NOMO-1 (cell line): ENCODE measurements around the gene KIR2DL3.
"Not testable (repeated sequence)": the region's sequence is repeated elsewhere in the genome, so short reads cannot be mapped to it uniquely, and the experiment has no call there.

Source experiments
- DNase-seq, 2 experiments: peaks; one replicate each; lab custom pipeline; 2025; ENCODE audit not compliant: unreplicated experiment in 2 of 2; lab: John Stamatoyannopoulos, UW

KIR2DL3 gene

DNA sequence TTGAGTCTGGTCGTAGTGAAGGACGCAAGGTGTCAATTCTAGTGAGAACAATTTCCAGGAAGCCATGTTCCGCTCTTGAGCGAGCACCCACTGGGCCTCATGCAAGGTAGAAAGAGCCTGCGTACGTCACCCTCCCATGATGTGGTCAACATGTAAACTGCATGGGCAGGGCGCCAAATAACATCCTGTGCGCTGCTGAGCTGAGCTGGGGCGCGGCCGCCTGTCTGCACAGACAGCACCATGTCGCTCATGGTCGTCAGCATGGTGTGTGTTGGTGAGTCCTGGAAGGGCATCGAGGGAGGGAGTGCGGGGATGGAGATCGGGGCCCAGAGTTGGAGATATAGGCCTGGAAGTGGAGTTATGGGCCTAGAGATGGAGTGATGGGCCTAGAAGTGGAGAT, at the start of gene KIR2DL3:
Gene KIR2DL3 (plus strand): TSS at position 208 of the 400 bp plus-strand sequence. CDS start 33 bp downstream, at position 241.
- not testable (repeated sequence) for DNase-seq

DNA sequence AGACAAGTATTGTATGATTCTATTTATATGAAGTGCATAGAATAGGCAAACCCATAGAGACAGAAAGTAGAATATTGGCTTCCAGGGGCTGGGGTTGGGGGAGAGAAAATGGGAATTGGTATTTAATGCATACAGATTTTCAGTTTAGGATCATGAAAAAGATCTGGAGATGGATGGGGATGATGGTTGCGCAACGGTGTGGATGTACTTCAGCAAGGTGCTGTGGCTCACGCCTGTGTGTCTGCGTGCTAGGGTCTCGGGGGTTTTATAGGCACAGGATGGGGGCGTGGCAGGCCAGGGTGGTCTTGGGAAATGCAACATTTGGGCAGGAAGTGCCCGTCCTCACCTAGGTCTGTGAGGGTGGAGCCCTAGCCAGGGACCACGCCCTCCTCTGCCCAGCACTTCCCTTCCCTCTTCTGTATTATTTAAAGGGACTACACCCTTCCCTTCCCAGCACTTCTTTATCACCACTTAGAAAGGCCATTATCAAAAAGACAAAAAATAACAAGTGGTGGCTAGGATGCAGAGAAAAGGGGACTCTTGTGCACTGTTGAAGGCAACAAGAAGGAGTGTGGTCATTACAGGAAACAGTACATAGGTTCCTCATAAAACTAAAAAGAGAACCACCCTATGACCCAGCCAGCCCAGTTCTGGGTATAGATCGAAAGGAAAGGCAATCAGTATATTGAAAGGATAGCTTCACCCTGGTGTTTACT, 46.6 kb upstream of the KIR2DL3 start:
- DNase-seq = peak in 1 of 2 experiments; percentile 23

DNA sequence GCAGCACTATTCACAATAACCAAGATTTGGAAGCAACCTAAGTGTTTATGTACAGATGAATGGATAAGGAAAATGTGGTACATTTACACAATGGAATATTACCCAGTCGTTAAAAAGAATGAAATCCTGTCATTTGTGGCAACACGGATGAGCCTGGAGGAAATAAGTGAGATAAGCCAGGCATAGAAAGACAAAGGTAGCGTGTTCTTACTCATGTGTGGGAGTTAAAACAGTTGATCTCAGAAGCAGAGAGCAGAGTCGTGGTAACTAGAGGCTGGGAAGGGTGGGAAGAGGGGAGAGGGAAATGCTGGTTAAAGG, 46.1 kb upstream of the KIR2DL3 start:
- no peak for DNase-seq

DNA sequence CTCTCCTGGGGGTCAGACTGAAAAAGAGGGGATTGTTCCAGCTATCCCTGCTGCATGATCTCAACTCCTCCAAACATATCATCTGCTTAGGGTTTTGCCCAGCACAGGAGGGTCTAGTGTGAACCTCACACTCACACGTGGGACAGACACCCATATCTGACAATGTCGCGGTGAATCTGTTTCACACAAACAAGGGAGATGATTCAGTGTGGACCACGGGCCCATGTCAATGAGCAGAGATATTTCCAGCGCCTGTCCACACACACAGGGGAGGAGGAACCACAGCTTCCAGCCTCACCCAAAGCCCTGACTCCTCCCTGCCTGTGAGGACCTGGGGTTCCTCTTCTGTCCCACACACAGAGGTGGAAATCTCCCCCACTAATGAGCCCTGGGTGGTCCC, 43.7 kb upstream of the KIR2DL3 start:
- DNase-seq = no peak

DNA sequence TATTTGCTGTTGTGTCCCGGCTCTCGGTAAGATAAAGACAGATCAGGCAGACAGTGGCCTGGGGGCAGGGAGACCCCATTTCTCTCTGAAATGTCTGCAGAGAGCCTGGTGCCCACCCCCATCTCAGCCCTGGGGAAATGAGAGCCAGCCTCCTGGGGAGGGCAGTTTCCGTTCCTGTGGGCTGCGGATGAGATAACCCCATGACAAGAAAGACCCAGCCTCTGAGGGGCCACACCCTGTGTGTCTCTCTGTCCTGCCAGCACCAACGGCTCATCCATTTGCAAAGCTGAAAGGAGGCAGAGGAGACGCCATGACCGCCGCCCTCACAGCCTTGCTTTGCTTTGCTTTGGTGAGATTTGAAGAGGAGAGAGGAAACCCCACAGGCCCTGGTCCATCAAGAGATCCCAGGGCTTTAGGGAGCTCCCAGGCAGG, 42.2 kb upstream of the KIR2DL3 start:
- peak; percentile 41 to 42 for DNase-seq

DNA sequence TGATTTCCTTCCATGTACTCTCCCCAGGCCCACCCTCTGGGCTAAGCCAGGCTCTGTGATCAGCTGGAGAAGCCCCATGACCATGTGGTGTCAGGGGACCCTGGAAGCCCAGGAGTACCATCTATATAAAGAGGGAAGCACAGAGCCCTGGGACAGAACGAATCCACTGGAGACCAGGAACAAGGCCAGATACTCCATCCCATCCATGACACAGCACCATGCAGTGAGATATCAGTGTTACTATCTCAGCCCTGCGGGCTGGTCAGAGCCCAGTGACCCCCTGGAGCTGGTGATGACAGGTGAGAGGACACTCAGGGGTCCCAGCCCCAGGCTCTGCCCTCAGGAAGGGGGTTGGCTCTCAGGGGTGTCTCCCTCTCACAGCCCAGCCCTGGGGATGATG, 41.5 kb upstream of the KIR2DL3 start:
- DNase-seq = no peak

DNA sequence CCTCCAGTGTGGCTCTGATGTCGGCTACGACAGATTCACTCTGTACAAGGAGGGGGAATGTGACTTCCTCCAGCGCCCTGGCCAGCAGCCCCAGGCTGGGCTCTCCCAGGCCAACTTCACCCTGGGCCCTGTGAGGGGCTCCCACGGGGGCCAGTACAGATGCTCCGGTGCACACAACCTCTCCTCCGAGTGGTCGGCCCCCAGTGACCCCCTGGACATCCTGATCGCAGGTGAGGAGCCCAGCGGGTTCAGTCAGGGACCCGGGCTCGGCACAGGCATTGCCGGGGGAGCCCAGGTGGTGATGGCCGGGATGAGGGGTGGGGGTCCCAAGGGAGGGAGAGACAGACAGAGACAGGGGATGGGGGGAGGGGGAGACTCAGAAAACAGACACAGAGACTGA, 40.6 kb upstream of the KIR2DL3 start:
- DNase-seq = not testable (repeated sequence)

DNA sequence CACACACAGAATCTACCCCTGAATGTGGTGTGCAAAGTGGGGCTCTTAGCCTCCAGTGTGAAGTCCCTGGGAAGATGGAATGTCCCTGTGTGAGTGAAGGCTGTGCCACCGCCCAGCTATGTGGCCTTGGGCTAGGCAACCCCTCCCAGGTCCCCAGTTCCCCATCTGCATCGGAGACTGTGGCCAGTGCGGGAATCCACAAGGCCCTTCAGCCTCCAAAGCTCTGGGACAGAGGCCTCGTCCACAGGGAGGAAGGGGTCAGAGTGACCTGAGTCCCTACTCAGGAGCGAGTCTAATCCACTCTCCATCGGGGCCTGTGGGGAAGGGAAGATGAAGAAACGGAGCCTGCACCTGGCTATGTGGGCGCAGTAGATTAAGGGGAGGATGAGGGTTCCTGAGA, 33.4 kb upstream of the KIR2DL3 start:
- no peak for DNase-seq

DNA sequence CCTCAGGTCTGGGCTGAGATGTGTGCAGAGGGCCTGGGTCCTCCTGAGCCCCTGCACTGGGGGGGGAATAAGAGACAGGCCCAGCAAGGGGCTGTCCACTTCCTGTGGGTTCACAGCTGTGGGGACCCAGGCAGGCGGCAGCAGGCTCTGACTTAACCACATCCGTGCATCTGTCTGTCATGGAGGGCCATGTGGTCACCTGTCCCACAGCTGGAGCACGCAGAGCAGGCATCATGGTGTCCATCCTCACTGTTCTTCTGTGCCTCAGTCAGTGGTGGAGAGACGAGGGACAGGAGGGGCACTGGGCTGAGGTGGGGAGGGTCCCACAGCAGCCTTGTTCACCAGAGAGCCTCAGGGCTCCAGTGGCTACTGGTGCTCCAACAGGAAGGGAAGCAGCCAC, 30.4 kb upstream of the KIR2DL3 start:
- no peak for DNase-seq

DNA sequence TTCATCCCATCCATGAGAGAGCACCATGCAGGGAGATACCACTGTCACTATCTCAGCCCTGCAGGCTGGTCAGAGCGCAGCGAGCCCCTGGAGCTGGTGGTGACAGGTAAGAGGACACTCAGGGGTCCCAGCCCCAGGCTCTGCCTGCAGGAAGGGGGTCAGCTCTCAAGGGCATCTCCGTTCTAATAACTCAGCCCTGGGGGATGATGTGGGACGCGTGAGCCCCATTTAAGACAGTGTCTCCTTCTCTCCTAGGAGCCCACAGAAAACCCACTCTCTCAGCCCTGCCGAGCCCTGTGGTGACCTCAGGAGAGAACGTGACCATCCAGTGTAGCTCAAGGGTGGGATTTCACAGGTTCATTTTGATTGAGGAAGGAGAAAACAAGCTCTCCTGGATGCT, 29.5 kb upstream of the KIR2DL3 start:
- peak in 1 of 2 experiments; percentile 33 for DNase-seq

DNA sequence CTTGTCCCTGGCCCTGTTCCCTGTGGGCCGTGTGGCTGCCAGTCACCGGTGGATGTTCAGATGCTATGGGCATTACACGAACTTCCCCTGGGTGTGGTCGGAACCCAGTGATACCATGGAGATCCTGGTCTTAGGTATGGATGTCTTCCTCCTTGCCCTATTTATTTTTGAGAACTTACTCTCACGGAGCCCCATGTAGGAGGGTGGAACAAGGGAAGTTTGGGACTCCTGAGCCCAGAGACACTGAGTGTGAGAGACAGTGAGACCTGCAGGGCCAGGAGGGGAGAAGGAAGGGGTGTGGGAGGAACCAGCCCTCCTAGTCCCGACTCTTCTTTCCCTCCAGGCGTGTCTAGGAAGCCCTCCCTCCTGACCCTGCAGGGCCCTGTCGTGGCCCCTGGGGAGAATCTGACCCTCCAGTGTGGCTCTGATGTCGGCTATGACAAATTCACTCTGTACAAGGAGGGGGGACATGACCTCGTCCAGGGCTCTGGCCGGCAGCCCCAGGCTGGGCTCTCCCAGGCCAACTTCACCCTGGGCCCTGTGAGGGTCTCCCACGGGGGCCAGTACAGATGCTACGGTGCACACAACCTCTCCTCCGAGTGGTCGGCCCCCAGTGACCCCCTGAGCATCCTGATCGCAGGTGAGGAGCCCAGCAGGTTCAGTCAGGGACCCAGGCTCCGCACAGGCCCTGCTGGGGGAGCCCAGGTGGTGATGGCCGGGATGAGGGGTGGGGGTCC, 28.9 kb upstream of the KIR2DL3 start:
- DNase-seq = no peak

DNA sequence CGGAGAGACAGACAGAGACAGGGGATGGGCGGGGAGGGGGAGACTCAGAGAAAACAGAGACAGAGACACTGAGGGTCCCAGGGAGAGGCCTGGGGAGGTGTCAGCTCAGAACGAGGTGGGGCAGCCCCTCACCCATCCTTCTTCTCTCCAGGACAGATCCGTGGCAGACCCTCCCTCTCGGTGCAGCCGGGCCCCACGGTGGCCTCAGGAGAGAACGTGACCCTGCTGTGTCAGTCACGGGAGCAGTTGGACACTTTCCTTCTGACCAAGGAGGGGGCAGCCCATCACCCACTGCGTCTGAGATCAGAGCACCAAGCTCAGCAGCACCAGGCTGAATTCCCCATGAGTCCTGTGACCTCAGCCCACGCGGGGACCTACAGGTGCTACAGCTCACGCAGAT, 28.4 kb upstream of the KIR2DL3 start:
- not testable (repeated sequence) for DNase-seq

DNA sequence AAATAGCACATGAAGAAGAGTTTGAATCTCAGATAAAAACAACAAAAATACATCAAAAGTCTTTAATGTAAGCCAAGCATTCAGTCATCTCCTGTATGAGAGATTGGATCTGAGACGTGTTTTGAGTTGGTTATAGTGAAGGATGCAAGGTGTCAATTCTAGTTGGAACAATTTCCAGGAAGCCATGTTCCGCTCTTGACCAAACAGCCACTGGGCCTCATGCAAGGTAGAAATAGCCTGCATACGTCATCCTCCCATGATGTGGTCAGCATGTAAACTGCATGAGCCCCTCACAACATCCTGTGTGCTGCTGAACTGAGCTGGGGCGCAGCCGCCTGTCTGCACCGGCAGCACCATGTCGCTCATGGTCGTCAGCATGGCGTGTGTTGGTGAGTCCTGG, 14.2 kb upstream of the KIR2DL3 start, which contains the start of gene KIR3DL3:
Gene KIR3DL3 (plus strand): TSS at position 301 of the 400 bp plus-strand sequence. CDS start 55 bp downstream, at position 356.
- DNase-seq = no peak

DNA sequence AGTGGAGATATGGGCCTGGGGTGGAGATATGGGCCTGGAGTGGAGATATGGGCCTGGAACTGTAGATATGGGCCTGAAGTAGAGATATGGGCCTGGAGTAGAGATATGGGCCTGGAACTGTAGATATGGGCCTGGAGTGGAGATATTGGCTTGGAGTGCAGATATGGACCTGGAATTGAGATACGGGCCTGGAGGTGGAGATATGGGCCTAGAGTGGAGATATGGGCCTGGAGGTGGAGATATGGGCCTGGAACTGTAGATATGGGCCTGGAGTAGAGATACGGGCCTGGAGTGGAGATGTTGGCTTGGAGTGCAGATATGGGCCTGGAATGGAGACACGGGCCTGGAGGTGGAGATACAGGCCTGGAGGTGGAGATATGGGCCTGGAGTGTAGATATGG, 13.7 kb upstream of the KIR2DL3 start:
- no peak for DNase-seq

DNA sequence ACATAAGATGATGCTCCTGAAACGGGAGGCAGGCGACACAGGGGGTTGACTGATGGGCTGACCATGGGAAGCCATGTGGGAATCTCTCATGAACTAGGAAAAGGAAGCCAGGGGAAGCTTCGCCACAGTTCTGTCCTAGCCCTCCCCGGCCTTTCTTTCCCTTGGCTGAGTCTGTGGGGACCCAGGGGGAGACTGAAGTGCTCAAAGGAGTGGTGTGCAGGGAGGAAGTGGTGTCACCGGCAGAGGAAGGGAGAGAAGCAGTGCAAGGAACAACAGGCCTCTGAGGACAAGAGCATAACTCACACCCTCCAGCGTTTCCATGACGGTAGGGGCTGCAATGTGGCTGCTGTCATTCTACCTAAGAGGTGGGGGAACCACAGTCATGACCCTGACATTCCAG, 13.0 kb upstream of the KIR2DL3 start:
- DNase-seq = no peak

DNA sequence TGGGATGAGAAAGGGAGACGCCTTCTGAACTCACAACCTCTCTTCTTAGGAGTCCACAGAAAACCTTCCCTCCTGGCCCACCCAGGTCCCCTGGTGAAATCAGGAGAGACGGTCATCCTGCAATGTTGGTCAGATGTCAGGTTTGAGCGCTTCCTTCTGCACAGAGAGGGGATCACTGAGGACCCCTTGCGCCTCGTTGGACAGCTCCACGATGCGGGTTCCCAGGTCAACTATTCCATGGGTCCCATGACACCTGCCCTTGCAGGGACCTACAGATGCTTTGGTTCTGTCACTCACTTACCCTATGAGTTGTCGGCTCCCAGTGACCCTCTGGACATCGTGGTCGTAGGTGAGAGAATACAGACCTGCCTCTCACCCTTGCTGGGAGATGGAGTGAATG, 10.8 kb upstream of the KIR2DL3 start:
- no peak for DNase-seq

DNA sequence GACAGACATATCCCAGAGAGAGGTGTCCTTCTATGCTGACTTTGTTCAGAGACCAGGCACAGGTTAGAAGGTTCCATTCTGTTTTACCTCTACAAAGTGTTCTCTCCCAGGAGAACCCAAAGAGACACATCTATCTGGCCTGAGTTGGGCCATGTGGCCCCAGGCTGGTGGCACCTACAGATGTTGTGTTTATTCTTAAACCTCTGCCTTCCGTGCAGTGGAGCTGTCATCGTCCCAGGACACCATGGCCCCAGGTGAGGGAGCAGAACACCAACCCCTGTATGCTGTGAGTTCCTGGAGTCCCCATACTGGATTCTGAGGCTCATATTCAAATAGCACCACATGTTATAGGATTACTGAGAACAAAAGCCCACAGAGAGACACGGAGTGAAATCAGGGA, 10.1 kb upstream of the KIR2DL3 start:
- DNase-seq = no peak

DNA sequence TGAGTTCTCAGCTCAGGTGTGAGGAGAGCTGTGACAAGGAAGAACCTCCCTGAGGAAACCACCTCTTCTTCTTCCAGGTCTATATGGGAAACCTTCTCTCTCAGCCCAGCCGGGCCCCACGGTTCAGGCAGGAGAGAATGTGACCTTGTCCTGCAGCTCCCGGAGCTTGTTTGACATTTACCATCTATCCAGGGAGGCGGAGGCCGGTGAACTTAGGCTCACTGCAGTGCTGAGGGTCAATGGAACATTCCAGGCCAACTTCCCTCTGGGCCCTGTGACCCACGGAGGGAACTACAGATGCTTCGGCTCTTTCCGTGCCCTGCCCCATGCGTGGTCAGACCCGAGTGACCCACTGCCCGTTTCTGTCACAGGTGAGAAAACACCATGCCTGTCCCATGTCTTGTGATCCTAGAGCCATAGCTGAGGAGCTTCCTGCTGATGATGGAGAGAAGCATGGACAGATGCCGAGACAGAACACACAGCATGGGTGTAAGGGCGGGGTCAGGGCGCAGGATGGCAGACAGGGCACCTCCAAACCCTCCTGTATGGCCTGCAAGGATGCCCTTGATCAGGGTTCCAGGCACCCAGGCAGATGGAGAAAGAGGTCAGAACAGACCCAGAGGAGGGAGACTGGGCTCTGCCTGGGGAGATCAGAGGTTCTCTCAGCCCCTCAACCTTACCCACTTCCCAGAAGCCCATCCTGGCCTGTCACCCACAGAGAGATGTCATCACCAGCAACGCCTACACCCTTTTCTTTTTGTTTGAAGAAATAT, 8.7 kb upstream of the KIR2DL3 start:
- DNase-seq = no peak

DNA sequence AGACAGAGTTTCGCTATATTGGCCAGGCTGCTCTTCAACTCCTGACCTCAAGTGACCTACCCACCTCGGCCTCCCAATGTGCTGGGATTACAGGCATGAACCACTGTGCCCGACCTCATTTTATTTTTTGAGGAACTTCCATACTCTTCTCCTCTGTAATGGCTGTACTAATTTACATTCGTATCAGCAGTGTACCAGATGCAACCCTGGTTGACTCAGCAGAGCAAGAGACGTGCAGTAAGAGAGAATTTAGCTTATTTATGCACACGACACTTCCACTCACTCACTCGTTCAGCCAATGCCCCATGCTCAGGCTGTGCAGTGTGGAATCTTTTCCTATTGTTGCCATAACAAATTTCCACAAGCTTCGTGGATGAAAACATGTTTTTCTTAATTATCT, 7.1 kb upstream of the KIR2DL3 start:
- no peak for DNase-seq

DNA sequence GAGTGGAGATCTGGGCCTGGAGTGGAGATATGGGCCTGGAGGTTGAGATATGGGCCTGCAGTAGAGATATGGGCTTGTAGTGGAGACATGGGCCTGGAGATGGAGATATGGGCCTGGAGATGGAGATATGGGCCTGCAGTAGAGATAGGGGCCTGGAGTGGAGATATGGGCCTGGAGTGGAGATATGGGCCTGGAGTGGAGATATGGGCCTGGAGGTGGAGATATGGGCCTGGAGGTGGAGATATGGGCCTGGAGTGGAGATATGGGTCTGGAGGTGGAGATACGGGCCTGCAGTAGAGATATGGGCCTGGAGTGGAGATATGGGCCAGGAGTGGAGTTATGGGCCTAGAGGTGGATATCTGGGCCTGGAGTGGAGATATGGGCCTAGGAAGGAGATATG, 402 bp downstream of the KIR2DL3 start:
- no peak for DNase-seq
